GM12864 (cell line): Measurements from ENCODE around the gene ONECUT2.

Source experiments
- DNase-seq: peaks from one replicate; pipeline ENCODE4 v3.0.0-alpha.2; 2011; ENCODE audit warnings: low read depth
- H3K4me3 ChIP-seq: 2 replicates; pipeline ENCODE4 v1.5.1; 2011; ENCODE audit warnings: mild to moderate bottlenecking, low read depth, low read length, control low read depth
- CTCF ChIP-seq: IDR thresholded peaks from 2 replicates; pipeline ENCODE4 v1.5.1; 2011; ENCODE audit warnings: low read depth, mild to moderate bottlenecking, moderate library complexity, low read length, control low read depth, inconsistent platforms; ENCODE audit errors: missing control alignments

The ONECUT2 gene

GRCh38 chr18:57447154-57447621 lies 12.0 kb downstream of the ONECUT2 start:
- no peak overlapping the region for H3K4me3 ChIP-seq
- DNase-seq, result no peak
- no peak for TF ChIP-seq CTCF

GRCh38 chr18:57455576-57456129 lies 20.5 kb downstream of the ONECUT2 start:
- no peak for DNase-seq
- no peak overlapping the region for H3K4me3 ChIP-seq
- TF ChIP-seq CTCF, result no peak

- H3K4me3 ChIP-seq, result no peak overlapping the region
- TF ChIP-seq CTCF, result no peak
- DNase-seq, result no peak
Observed at GRCh38 chr18:57461652-57462269, 26.6 kb downstream of the ONECUT2 start.

- H3K4me3 ChIP-seq, result no peak overlapping the region
- no peak for TF ChIP-seq CTCF
- DNase-seq, result no peak
Observed at GRCh38 chr18:57466307-57466706, 31.1 kb downstream of the ONECUT2 start.

- no peak for TF ChIP-seq CTCF
- no peak for DNase-seq
- no peak overlapping the region for H3K4me3 ChIP-seq
Observed at GRCh38 chr18:57466745-57467409, 31.7 kb downstream of the ONECUT2 start.

GRCh38 chr18:57469884-57470283 lies 34.7 kb downstream of the ONECUT2 start:
- no peak for TF ChIP-seq CTCF
- DNase-seq, result no peak
- H3K4me3 ChIP-seq, result no peak overlapping the region
